ENCODE measurements around the gene CD40.

Gene CD40

GRCh38 chr20:46151936-46152335, 33.8 kb downstream of the CD40 start:
- peak; percentile 15 for DNase-seq

GRCh38 chr20:46152824-46153586, 34.9 kb downstream of the CD40 start:
- DNase-seq = no peak

- no peak for DNase-seq
Measured at GRCh38 chr20:46154305-46154704, 36.2 kb downstream of the CD40 start.

GRCh38 chr20:46154796-46155195, 36.7 kb downstream of the CD40 start:
- no peak for DNase-seq

- no peak for DNase-seq
Measured at GRCh38 chr20:46156065-46156464, 38.0 kb downstream of the CD40 start.

- no peak for DNase-seq
Measured at GRCh38 chr20:46157076-46157592, 39.0 kb downstream of the CD40 start.

- no peak for DNase-seq
Measured at GRCh38 chr20:46157625-46158024, 39.5 kb downstream of the CD40 start.

- DNase-seq = no peak
Measured at GRCh38 chr20:46158476-46158987, 40.4 kb downstream of the CD40 start.

- DNase-seq = no peak
Measured at GRCh38 chr20:46159101-46159897, 41.2 kb downstream of the CD40 start.

GRCh38 chr20:46160661-46161060, 42.5 kb downstream of the CD40 start:
- DNase-seq = no peak

- no peak for DNase-seq
Measured at GRCh38 chr20:46161921-46162320, 43.8 kb downstream of the CD40 start.

- no peak for DNase-seq
Measured at GRCh38 chr20:46164254-46164653, 46.1 kb downstream of the CD40 start.

GRCh38 chr20:46167080-46167479, 49.0 kb downstream of the CD40 start:
- DNase-seq = no peak

- DNase-seq = no peak
Measured at GRCh38 chr20:46168438-46168837, 50.3 kb downstream of the CD40 start.

GRCh38 chr20:46169245-46170171, 51.4 kb downstream of the CD40 start:
- DNase-seq = no peak

- DNase-seq = no peak
Measured at GRCh38 chr20:46171476-46171875, 53.4 kb downstream of the CD40 start.

- no peak for DNase-seq
Measured at GRCh38 chr20:46171909-46172308, 53.8 kb downstream of the CD40 start.

- no peak for DNase-seq
Measured at GRCh38 chr20:46172455-46172854, 54.3 kb downstream of the CD40 start.

GRCh38 chr20:46172961-46173536, 54.9 kb downstream of the CD40 start:
- DNase-seq = no peak

- DNase-seq = no peak
Measured at GRCh38 chr20:46173652-46174468, 55.7 kb downstream of the CD40 start.

- DNase-seq = peak; percentile 79
Measured at GRCh38 chr20:46174469-46175126, 56.5 kb downstream of the CD40 start.
